Left lobe of liver (tissue), 2 donors: Measurements from ENCODE around the gene KCNJ14. TPM values are rescaled to one million over a fixed set of nuclear protein-coding genes. Genes with fewer than 3 reads are reported as not detected.

Experiments used
- ATAC-seq: fragments of 200-7000 bp; cut with Tn5 transposase; one replicate; pipeline ENCODE4 v1.9.1; 2020; ENCODE audit warnings: mild to moderate bottlenecking, moderate library complexity
- DNase-seq: peaks from one replicate; pipeline ENCODE4 v3.0.0-alpha.2; 2020; ENCODE audit warnings: low spot score
- total RNA-seq: library from RNA; stranded (reverse); gene quantifications from one replicate; pipeline ENCODE4 v1.2.1, GENCODE V29; 2021
- donor health status: DM: no; HTN: no; CAD: no; lungs with moderate emphysema.
- donor health status: DM: no; HTN: yes; CAD: no.

The KCNJ14 gene
- total RNA-seq, 1 donor from 2014 or later, result 0.38 TPM

GRCh38 chr19:48469934-48470680 is 14.7 kb downstream of the KCNJ14 start:
- ATAC-seq, result no peak
- DNase-seq, result no peak

- DNase-seq, result no peak
- ATAC-seq, result no peak
These were observed 15.5 kb downstream of the KCNJ14 start for GRCh38 chr19:48470856-48471255.

GRCh38 chr19:48471836-48472235 is 16.5 kb downstream of the KCNJ14 start:
- DNase-seq (no peak), ATAC-seq (no peak)

GRCh38 chr19:48473161-48473966 is 18.0 kb downstream of the KCNJ14 start:
- ATAC-seq, result no peak

GRCh38 chr19:48474084-48474592 is 18.8 kb downstream of the KCNJ14 start:
- no peak for ATAC-seq
- DNase-seq, result no peak

More at GRCh38 chr19:48473161-48473966, 18.0 kb downstream of the KCNJ14 start:
- DNase-seq, result no peak

- no peak for ATAC-seq
These were observed 20.1 kb downstream of the KCNJ14 start for GRCh38 chr19:48475369-48476068.

GRCh38 chr19:48476176-48476575 is 20.8 kb downstream of the KCNJ14 start:
- ATAC-seq, result no peak
- no peak for DNase-seq

More at GRCh38 chr19:48475369-48476068, 20.1 kb downstream of the KCNJ14 start:
- no peak for DNase-seq

- DNase-seq (no peak), ATAC-seq (no peak)
These were observed 21.8 kb downstream of the KCNJ14 start for GRCh38 chr19:48477067-48477685.

GRCh38 chr19:48477698-48478338 is 22.4 kb downstream of the KCNJ14 start:
- DNase-seq, result no peak
- no peak for ATAC-seq

- DNase-seq (no peak), ATAC-seq (no peak)
These were observed 23.2 kb downstream of the KCNJ14 start for GRCh38 chr19:48478339-48479256.

- ATAC-seq (peak; percentile 4), DNase-seq (no peak)
These were observed 24.3 kb downstream of the KCNJ14 start for GRCh38 chr19:48479686-48480085.

GRCh38 chr19:48480183-48480557 is 24.8 kb downstream of the KCNJ14 start:
- no peak for DNase-seq
- ATAC-seq, result peak; percentile 74

- DNase-seq, result no peak
- peak; percentile 70 for ATAC-seq
These were observed 25.5 kb downstream of the KCNJ14 start for GRCh38 chr19:48480558-48481500.

- no peak for ATAC-seq
These were observed 26.7 kb downstream of the KCNJ14 start for GRCh38 chr19:48481846-48482639.

GRCh38 chr19:48483301-48483700 is 27.9 kb downstream of the KCNJ14 start:
- no peak for ATAC-seq
- DNase-seq, result no peak

More at GRCh38 chr19:48481846-48482639, 26.7 kb downstream of the KCNJ14 start:
- no peak for DNase-seq

GRCh38 chr19:48484247-48484893 is 29.0 kb downstream of the KCNJ14 start:
- ATAC-seq (no peak), DNase-seq (no peak)
